GM12891 (cell line): ENCODE results near the gene ZNRF1.

ENCODE experiments used
- POLR2A ChIP-seq: IDR thresholded peaks from 2 replicates; pipeline ENCODE4 v1.6.1; 2011; ENCODE audit warnings: low read depth, low read length, control low read depth
- SPI1 ChIP-seq: IDR thresholded peaks from 2 replicates; pipeline ENCODE4 v1.6.1; 2011; ENCODE audit warnings: low read depth, low read length, control low read depth

GRCh38 chr16:75024594-75024993, 25.8 kb downstream of the ZNRF1 start:
- TF ChIP-seq POLR2A (no peak), SPI1 (no peak)
